GM19397 (cell line): ENCODE results near the gene ZNF653.
"Not testable (repeated sequence)": the region's sequence is repeated elsewhere in the genome, so short reads cannot be mapped to it uniquely, and the experiment has no call there.

Experiments
- ATAC-seq: cut with Tn5 transposase; IDR thresholded peaks from one replicate; pipeline ENCODE4 v1.9.1; 2021; ENCODE audit warnings: mild to moderate bottlenecking, moderate library complexity; ENCODE audit not compliant: unreplicated experiment

The ZNF653 gene

DNA sequence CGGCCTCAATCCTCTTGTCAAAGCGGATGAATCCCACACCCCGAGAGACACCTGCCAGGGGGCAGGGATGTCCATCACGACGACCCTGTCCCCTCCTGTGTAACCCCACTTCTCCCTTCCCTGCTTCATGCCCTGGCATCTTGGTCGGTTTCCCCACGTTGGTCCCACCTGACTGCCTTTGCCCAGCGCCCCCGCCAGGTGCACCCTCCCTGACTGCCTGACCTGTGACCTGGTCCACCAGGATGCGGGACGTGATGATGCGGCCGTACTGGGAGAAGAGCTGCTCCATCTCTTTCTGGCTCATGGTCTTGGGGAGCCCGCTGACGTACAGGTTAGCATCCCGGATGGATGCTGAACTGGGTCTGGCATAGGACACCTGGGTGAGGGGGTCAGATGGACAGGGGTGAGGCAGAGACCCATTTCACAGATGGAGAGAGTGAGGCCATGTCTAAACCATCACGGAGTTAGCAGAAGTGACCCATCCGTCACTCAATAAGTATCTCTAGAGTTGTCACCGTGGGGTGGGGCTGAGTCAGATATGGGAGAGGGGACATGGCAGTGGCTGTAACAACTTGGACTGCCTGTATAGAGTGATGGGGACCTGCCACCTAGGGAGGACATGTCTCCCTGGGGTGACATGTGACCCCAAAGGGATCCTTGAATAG, 47.3 kb downstream of the ZNF653 start:
- no peak for ATAC-seq

DNA sequence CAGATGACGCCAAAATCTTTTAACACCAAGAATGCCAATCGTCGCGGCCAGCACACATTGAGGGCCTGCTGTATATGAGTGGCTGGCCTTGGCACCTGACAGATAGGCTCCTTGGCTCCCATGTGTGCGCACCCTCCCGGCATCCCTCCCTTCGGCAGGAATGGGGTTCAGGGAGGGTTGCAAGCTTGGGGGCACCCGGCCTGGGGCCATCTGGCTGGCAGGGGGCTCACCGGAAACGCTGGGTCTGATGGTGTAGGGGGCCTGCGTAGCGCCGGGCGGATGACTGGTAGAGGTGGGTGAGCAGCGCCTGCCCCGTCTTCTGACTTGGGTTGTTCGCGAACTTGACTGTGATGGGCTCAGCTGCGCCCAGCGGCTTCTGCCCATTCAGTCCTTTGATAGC, 47.8 kb downstream of the ZNF653 start:
- ATAC-seq, result no peak

DNA sequence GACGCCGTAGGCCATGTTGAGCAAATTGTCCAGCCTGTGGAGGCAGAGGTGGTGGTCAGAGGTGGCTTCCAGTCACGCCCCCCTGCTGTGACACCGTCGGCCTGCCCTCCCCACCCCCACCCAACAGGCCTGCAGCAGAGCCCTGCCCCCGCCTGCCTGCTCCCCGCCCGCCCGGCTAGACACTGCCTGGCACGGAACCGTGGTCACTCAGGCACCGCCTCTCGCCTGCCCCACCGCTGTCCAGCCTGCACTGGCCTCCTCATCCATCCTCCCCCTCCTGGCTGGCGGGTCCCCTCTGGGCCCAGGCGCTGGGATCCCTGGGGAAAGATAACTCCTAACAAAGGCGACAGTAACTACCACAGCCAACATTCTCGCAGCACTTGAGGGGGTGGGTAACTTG, 48.5 kb downstream of the ZNF653 start:
- ATAC-seq, result no peak

DNA sequence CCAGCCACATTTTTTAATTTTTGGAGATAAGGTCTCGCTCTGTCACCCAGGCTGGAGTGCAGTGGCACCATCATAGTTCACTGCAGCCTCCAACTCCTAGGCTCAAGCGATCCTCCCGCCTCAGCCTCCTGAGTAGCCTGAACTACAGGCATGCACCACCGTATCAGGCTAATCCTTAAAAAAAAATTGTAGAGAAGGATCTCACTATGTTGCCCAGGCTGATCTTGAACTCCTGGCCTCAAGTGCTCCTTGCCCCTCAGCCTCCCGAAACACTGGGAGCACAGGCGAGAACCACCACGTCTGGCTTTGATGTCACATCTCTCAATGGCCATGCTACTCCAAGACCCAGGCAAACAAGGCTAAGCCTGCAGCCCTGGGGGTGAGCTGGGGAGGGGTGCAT, 49.0 kb downstream of the ZNF653 start:
- ATAC-seq, result no peak

DNA sequence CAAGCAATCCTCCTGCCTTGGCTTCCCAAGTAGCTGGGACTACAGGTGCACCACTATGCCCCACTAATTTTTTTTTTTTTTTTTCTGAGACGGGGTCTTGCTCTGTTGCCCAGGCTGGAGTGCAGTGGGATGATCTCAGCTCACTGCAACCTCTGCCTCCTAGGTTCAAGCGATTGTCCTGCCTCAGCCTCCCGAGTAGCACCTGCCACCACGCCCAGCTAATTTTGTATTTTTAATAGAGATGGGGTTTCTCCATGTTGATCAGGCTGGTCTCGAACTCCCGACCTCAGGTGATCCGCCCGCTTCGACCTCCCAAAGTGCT, 50.4 kb downstream of the ZNF653 start:
- not testable (repeated sequence) for ATAC-seq

DNA sequence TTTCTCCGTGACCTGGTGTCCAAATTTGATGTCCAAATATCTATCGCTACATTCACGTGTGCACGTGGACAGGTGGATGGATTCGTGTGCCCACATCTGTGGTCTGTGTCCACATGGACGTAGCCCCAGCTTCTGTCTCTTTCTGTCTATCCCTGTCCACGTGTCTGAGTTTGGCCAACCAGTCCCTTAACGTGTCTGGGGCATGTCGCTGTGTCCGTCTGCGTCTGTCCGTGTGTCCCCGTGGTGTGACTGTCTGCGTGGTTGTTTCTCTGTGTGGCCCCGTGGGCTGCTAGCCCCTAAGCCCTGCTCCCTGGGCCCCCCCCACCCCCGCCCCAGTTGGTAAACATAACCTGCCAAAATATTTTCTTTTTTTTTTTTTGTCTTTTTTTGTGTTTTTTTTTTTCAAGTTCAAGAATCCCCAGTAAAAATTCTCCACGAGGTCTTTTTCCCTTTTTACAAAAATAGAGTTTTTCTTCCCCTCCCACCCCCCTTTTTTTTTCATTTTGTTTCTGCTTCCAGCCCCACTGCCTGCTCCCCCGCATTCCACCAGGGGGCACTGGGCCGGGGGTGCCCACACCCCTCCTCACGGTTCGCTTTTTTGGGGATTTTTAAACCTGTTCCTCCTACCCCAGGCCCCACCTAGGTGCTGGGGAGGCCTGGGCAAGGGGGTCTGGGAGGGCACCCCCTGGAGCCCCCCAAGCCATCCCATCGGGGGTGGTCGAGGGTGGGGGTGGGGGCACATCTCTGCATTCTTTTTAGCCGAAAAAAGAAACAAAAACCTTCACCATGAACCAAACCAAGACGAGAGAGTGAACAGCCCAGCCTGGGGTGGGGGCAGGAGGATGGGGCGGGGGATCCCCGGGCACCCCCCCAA, 51.9 kb downstream of the ZNF653 start:
- no peak for ATAC-seq

DNA sequence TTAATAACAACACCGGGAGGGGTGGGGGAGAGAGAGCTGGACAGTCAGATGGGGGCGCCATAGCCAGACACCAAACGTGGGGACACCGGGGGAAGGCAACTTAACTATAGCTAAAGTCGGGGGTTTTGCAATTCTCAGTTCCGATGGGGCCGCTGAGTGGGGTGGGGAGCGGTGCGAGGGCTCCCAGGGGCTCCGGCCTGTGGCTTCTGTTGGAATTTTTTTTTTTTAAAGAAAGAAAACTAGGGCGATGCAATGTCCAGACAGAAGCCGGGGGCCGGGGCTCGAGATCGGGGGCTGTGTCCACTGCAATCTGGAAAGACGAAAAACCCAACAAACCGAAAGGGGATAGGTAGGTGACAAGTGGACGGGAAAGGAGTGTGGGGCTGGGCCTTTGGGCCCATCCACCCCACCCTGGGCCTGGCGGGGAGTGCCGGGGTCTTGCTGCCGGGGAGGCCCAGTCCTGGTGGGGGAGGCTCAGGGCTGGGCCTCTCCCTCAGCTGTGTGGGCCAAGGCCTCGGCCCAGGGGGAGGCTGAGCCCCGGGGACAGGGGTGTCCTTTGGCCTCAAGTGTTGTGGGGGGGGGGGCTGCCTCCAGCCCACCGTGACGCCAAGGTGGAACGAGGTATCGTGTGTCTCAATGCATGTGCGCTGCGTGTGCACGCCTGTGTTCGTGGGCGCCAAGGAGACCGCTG, 52.9 kb downstream of the ZNF653 start:
- ATAC-seq, result no peak

DNA sequence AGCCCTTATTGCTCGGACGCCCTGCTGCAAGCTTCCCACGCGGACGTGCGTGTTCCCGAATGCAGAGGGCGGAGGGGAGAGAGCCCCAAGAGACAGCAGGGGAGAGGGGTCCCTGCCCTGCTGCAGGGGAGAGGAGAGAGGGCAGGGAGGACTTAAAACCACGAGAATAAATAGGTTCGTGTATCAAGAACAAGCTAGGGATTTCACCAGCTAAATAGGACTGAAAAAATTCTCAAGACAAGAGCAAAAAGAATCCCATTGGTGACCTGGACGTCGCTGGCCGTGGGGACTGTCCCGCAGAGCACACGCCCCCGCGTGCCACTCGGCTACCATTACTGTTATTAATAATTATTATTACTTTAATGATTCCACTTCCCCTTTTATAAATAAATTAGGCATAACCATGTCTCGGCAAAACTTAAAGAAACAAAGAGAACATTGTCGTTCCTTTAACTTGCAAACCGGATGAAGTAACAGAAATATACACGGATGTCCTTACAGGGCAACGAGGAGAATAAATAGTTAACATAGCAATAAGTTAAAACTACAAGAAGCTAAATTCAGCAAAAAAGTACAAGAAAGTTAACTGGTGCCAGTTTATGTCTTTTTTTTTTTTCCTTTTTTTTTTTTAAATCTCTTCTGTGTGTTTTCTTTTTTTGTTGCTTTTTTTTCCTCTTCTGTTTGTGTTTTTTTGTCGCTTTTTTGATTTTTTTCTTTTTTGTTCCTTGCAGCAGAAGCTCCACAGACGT, 53.6 kb downstream of the ZNF653 start:
- ATAC-seq, result no peak

DNA sequence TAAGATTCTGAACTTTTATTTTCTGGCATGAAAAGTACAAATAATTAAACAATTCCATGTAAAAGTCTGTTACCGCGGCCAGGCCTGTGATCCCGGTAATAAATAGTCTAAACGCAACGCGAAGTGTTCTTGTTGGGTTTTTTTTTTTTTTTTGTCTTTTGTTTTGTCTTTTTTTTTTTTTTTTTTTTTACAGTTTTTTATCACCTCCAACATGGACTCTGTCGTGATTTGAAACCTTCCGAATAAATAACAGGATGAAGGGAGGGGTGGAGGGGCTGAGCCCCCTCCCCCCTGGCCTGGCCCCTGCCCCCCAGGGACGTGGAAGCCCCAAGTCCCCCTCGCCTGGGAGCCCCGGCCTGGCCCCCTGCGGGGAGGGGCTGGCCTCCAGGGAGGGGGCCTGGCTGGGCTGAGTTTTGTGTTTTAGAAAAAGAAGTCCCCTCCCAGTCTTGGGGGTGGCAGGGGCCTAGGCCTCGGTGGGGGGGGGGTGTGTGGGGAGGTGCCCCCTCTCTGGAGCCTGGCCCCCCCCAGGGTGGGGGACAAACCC, 54.2 kb downstream of the ZNF653 start:
- ATAC-seq, result no peak

DNA sequence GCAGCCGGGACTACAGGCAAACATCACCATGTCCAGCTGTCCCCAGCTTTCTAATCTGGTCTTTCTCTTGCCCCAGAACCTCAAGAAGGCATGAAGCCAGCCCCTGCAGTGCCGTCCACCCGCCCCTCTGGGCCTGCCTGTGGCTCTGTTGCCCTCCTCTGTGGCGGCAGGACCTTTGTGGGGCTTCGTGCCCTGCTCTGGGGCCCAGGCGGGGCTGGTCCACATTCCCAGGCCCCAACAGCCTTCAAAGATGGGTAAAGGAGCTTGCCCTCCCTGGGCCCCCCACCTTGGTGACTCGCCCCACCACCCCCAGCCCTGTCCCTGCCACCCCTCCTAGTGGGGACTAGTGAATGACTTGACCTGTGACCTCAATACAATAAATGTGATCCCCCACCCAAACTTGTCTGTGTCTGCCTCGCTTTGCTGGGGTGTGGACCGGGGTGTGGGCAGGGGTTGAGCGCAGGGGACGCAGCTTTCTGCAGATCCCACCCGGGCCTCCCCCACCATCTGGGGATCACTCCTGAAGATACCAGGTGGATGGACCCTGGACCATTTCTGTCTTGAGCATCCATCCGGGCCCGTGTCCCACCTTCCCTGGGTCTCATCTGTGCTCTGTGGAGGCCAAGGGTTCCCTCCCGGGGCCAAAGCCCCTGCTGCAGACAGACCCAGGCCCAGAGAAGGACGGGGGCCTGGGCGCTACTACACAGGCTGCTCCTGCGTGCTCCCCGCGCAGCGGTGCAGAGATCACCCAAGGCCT, 54.9 kb downstream of the ZNF653 start:
- ATAC-seq, result no peak

DNA sequence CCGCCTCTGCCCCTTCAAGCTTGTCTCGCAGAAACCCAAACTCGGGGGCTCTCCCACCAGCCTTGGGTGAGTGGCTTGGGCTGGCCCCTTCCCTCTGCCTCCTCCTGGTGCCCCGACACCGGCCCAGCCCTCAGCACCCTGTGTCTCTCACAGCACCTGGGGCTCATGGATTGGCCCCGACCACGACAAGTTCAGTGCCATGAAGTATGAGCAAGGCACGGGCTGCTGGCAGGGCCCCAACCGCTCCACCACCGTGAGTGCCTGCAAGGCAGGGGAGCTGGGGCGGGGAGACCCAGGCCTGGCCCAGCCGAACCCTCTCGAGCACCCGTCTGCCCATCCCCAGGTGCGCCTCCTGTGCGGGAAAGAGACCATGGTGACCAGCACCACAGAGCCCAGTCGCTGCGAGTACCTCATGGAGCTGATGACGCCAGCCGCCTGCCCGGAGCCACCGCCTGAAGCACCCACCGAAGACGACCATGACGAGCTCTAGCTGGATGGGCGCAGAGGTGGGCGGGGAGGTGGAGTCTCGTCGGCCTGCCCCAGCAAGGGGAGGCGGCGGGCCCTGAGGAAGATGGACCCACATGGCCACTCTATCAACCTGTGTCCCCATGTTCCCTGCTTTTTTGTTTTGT, 56.6 kb downstream of the ZNF653 start:
- ATAC-seq, result no peak

DNA sequence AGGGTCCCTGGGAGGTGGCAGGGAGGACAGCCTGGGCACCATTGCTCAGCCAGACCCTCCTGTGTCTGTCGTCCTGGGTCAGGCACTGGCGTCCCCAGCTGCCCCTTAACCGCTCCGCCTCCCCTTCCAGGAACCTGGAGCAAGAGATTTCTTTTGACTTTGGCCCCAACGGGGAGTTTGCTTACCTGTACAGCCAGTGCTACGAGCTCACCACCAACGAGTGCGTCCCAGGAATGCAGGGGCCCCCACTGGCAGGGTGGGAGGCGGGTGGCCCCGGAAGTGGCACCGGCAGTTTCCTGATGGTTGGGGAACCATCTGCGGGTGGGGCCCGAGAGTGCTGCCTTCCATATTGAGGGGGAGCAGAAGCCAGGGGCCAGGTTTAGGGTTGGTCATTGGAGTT, 57.2 kb downstream of the ZNF653 start:
- ATAC-seq, result no peak

DNA sequence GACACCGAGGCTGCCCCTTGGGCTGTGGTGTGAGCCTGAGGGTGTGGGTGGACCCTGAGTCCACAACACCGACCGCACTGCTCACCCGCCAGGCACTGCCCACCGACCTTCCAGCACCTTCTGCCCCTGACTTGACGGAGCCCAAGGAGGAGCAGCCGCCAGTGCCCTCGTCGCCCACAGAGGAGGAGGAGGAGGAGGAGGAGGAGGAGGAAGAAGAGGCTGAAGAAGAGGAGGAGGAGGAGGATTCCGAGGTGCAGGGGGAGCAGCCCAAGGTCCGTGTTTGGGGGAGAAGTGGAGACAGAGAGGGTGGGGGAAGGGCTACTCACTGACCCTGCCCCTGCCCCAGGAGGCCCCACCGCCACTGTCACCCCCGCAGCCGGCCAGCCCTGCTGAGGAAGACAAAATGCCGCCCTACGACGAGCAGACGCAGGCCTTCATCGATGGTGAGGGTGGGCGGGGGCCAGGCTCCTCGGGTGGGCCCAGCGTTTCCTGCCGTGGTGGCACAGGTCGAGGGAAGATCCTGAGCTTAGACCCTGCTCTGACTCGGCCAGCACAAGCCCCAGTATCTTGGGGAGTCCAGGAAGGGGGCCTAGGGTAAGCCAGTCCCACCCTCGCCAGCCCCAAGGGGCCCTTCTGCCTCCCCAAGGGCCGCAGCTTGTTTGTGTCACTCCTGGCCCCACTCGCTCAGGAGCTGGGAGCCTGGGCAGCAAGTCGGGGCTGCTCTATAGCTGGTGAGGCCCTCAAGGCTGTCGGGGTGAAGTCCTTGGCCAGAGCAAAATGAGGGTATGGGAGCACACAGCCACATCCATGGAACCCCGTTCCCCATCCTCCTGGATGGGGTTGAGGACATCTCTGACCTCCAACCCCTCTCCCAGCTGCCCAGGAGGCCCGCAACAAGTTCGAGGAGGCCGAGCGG, 58.0 kb downstream of the ZNF653 start:
- ATAC-seq, result no peak

DNA sequence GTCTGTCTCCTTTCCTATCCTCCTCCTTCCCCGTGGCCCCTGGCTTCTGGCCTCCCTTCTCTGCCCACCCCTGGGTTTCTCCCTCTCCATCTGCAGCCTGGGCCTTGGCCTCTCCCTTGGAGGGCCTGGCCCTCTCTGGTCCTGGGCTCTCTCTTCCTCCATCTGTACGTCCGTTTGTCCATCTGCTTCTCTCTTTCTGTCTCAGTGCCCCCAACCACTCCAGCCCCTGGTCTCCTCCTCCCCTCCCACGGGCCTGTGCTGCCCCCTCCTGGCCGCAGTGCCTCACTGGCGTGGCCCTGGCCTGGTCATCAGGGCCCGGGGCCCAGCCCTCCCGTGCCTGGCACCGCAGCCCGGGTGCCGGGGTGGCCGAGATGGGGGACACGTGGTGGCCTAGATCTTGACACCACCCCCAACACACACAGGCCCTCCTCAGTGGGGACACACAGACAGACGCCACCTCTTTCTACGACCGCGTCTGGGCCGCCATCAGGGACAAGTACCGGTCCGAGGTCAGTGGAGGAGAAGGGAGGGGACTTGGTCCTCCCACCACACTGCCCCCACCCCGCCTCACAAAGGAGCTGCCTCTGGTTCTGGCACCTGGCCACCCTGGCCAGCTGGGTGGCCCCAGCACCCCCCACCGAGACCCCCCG, 58.9 kb downstream of the ZNF653 start:
- ATAC-seq, result no peak

DNA sequence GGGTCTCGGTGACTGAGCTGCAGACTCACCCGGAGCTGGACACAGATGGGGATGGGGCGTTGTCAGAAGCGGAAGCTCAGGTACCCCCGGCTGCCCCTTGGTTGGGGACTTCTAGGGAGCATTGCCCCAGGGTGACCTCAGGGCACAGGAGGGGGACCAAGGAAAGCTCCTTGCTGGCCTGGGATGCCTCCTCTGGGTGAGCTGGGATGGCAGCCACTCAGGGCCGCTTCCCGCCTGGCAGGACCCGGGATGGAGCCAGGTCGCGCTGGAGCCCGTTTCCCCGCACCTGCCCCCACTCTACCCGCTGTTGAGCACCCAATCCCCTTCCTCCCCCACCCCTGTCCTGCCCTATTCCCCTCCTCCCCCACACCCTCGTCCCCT, 59.4 kb downstream of the ZNF653 start:
- no peak for ATAC-seq

DNA sequence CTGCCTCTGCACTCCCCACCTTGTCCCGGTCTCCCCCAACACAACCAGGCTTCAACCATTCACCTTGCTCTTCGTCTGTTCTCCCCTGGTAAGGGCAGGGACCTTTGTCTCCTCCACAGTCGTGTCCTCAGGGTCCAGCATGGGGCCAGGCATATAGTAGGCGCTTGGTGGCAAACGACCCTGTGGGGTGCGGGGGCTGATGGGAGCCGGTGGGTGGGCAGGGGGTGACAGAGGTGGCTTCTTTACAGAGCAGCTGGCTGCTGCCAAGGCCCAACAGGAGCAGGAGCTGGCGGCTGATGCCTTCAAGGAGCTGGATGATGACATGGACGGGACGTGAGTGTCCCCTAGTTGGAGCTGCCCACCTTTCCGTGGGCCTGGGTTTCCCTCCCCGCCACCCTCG, 60.5 kb downstream of the ZNF653 start:
- no peak for ATAC-seq

DNA sequence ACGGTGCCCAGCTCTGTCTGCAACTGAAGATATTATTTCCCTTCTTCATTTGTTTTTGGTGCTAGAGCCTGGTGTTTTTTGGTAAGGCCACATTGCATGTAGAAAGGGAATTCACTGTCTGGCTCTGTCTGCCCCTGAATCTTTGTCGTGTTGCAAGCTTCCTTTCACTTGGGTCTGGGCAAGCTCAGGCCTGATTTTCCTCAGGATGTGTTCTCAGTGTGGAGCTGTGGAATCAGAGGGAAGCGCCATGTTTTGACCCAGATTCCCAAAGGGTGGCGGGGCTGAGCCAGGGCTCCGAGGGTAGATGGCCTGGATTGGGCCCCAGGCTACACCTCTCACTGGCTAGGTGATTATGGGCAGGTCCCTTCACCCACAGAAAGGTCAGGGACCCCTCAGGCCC, 61.6 kb downstream of the ZNF653 start:
- no peak for ATAC-seq

DNA sequence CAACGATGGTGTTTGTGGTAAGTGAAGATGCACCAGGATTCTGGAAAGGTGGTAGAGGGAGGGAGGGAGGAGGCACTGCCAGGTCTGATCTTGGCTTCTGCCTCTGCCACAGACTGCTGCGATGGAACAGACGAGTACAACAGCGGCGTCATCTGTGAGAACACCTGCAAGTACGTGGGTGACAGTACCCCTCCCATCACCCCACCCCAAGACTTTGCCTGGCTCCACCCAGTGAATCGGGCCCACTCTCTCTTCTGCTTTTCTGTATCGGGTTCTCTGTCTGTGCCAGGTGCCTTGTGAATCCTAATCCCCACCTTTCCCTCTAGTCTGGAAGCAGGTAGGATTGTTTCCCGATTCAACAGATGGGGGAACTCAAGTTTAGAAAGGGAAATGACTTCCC, 67.7 kb downstream of the ZNF653 start:
- ATAC-seq, result no peak
